ENCODE data around the gene BCL10.

DNA sequence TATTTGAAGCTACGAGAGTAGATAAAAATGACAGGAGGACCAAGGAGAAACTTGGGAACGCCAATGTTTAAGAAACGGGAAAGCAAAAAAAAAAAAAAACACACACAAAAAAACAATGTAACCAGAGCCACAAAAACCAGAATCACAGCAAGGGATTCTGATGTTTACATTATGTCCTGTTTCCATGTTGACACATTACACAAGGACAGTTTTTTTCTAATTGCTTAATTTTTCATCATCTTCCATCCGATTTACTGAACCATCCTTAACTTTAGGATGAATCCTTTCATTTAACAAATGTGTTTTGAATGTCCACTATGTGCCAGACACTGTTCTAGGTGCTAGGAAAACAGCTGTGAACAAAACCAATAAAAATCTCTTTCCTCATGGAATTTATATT is 1.4 kb upstream of the BCL10 start:
- TF ChIP-seq CTCF (conservative IDR thresholded peaks at IDR 0.05; ENCODE audit: low read depth, low read length) = no peak
- TF ChIP-seq MXI1 (IDR thresholded peaks at IDR 0.05; ENCODE audit: borderline replicate concordance, low read depth, low read length) = no peak
- no peak for TF ChIP-seq CHD1 (IDR thresholded peaks at IDR 0.05; ENCODE audit: low read depth, low read length)
- no peak for TF ChIP-seq POLR2A (IDR thresholded peaks at IDR 0.05; ENCODE audit: low read depth, low read length)
- no peak for TF ChIP-seq CEBPB (IDR thresholded peaks at IDR 0.05; ENCODE audit: low read depth, low read length)
- no peak for TF ChIP-seq RAD21 (IDR thresholded peaks at IDR 0.05; ENCODE audit: low read length)
- no peak for TF ChIP-seq MAZ (IDR thresholded peaks at IDR 0.05; ENCODE audit: borderline replicate concordance, low read depth, low read length)
- TF ChIP-seq, protein P1, sequence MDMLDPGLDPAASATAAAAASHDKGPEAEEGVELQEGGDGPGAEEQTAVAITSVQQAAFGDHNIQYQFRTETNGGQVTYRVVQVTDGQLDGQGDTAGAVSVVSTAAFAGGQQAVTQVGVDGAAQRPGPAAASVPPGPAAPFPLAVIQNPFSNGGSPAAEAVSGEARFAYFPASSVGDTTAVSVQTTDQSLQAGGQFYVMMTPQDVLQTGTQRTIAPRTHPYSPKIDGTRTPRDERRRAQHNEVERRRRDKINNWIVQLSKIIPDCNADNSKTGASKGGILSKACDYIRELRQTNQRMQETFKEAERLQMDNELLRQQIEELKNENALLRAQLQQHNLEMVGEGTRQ (IDR thresholded peaks at IDR 0.05; ENCODE audit: low read depth, low read length) = no peak

Measured in IMR-90 (cell line).